MCF 10A (cell line): ENCODE data around the gene CPVL. TPM values are rescaled to one million over a fixed set of nuclear protein-coding genes. Genes with fewer than 3 reads are reported as not detected.

ENCODE experiments used
- BruUV-seq: library from RNA; stranded (reverse); fragments of 400-500 nt; replicated peaks from 2 replicates; lab custom pipeline; 2021; lab: Mats Ljungman, UMichigan
- CTCF ChIA-PET: fragments of 300-600 bp; sonication (Branson Sonifier 250); formaldehyde crosslinking; extraction: SDS; loops from one replicate; lab custom pipeline; 2021; ENCODE audit warnings: antibody characterized with exemption, inconsistent platforms; lab: Yijun Ruan, JAX
- POLR2A ChIA-PET: fragments of 300-600, 350-650 bp; sonication (Branson Sonifier 250); formaldehyde crosslinking; extraction: SDS; loops from one replicate; lab custom pipeline; 2020; ENCODE audit warnings: antibody characterized with exemption, inconsistent platforms; lab: Yijun Ruan, JAX
- DNase-seq: peaks from one replicate; pipeline ENCODE4 v3.0.0-alpha.2; 2018; ENCODE audit not compliant: unreplicated experiment
- H3K27ac Mint-ChIP-seq: one replicate; pipeline ENCODE4 v1.8.0; 2022; ENCODE audit warnings: mild to moderate bottlenecking, low read depth, mixed read lengths; ENCODE audit not compliant: unreplicated experiment
- H3K27me3 Mint-ChIP-seq: one replicate; pipeline ENCODE4 v1.8.0; 2022; ENCODE audit warnings: mixed read lengths; ENCODE audit not compliant: insufficient read depth, unreplicated experiment
- H3K36me3 Mint-ChIP-seq: one replicate; pipeline ENCODE4 v1.8.0; 2022; ENCODE audit warnings: mild to moderate bottlenecking, moderate library complexity, mixed read lengths; ENCODE audit not compliant: insufficient read depth, unreplicated experiment
- H3K4me1 Mint-ChIP-seq: one replicate; pipeline ENCODE4 v1.8.0; 2022; ENCODE audit warnings: mixed read lengths; ENCODE audit not compliant: insufficient read depth, unreplicated experiment
- H3K4me3 Mint-ChIP-seq: one replicate; pipeline ENCODE4 v1.8.0; 2022; ENCODE audit warnings: mild to moderate bottlenecking, moderate library complexity, mixed read lengths; ENCODE audit not compliant: unreplicated experiment
- H3K9me3 Mint-ChIP-seq: one replicate; pipeline ENCODE4 v1.8.0; 2022; ENCODE audit warnings: mixed read lengths; ENCODE audit not compliant: unreplicated experiment
- intact Hi-C: fragments of 100-400 bp; cut with micrococcal nuclease; formaldehyde crosslinking; loops from 2 replicates; pipeline ENCODE4 v1.14.1; 2022
- total RNA-seq: library from RNA; stranded (reverse); gene quantifications from 2 replicates; pipeline ENCODE4 v1.2.3, GENCODE V29; 2022
- TF ChIP-seq, protein P1 (sequence below): fragments of 200-600 bp; IDR thresholded peaks from one replicate; pipeline ENCODE4 v1.8.0; 2022; ENCODE audit warnings: antibody characterized with exemption, mild to moderate bottlenecking; ENCODE audit not compliant: unreplicated experiment

CPVL gene
- total RNA-seq, 1 experiment from 2014 or later, result 49.0 TPM

DNA sequence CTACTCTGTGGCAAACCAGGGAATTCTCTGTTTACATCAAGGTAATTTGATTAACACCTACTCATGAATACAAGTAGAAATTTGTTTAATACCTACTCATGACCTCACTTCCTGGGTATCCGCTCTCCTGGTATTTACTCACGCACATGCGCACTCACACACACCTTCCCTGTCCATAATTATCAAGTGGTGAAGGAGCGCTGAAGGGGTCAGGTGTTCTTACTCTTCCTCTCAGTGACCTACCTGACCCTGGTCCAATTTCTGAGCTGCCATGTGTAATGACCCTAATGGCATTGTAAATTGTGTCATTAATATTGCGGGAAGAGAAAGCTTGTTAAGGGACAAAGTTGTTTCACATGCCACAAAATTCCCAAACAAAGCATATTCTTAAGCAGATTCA is 146.9 kb downstream of the CPVL start:
- CTCF ChIA-PET, result interaction anchor here (0.7 kb wide), 1 partner anchor 394 kb away, joined by 3 read pairs; no protein-coding TSS in a partner anchor
- peaks cover 9% of the 10 kb centered on the region for H3K9me3 Mint-ChIP-seq
- H3K27ac Mint-ChIP-seq, result no peak overlapping the region
- H3K4me3 Mint-ChIP-seq, result no peak overlapping the region
- no TSS peak for BruUV-seq
- no peaks in the 10 kb centered on the region for H3K27me3 Mint-ChIP-seq
- intact Hi-C loops, result no loop called here
- H3K4me1 Mint-ChIP-seq, result no peaks in the 10 kb centered on the region
- TF ChIP-seq, protein P1, sequence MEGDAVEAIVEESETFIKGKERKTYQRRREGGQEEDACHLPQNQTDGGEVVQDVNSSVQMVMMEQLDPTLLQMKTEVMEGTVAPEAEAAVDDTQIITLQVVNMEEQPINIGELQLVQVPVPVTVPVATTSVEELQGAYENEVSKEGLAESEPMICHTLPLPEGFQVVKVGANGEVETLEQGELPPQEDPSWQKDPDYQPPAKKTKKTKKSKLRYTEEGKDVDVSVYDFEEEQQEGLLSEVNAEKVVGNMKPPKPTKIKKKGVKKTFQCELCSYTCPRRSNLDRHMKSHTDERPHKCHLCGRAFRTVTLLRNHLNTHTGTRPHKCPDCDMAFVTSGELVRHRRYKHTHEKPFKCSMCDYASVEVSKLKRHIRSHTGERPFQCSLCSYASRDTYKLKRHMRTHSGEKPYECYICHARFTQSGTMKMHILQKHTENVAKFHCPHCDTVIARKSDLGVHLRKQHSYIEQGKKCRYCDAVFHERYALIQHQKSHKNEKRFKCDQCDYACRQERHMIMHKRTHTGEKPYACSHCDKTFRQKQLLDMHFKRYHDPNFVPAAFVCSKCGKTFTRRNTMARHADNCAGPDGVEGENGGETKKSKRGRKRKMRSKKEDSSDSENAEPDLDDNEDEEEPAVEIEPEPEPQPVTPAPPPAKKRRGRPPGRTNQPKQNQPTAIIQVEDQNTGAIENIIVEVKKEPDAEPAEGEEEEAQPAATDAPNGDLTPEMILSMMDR, result no peak
- POLR2A ChIA-PET, result interaction anchor here (0.6 to 0.8 kb wide), 2 partner anchors 37 to 43 kb away, joined by 3 to 7 read pairs; no protein-coding TSS in a partner anchor
- H3K36me3 Mint-ChIP-seq, result no peaks in the 10 kb centered on the region
- DNase-seq, result no peak

DNA sequence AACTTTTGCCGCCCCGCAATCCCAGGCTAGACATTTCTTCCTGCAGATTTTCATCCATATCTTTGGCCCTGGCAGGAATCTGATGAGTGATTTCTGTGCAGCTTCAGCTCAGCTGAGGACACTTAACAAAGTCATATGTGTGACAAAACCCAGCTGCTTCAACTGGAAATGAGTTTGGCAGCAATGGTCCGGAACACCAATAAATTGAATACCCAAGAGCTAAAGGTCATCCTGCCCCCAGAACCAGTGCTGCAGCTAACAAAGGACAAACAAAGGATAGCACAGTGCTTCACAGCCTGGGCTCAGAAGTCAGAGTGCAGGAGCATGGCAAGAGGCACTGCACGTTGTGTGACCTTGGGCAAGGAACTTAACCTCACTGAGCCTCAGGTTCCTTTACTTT is 148.2 kb downstream of the CPVL start:
- peaks cover 8% of the 10 kb centered on the region for H3K9me3 Mint-ChIP-seq
- H3K4me3 Mint-ChIP-seq, result no peak overlapping the region
- H3K27ac Mint-ChIP-seq, result no peak overlapping the region
- POLR2A ChIA-PET, result no interaction called here
- intact Hi-C loops, result no loop called here
- DNase-seq, result no peak
- H3K4me1 Mint-ChIP-seq, result no peaks in the 10 kb centered on the region
- no peaks in the 10 kb centered on the region for H3K36me3 Mint-ChIP-seq
- no TSS peak for BruUV-seq
- H3K27me3 Mint-ChIP-seq, result no peaks in the 10 kb centered on the region
- CTCF ChIA-PET, result interaction anchor here (1.1 to 1.2 kb wide), 2 partner anchors 11 to 109 kb away, joined by 3 to 4 read pairs; no protein-coding TSS in a partner anchor
- TF ChIP-seq, protein P1, result no peak

DNA sequence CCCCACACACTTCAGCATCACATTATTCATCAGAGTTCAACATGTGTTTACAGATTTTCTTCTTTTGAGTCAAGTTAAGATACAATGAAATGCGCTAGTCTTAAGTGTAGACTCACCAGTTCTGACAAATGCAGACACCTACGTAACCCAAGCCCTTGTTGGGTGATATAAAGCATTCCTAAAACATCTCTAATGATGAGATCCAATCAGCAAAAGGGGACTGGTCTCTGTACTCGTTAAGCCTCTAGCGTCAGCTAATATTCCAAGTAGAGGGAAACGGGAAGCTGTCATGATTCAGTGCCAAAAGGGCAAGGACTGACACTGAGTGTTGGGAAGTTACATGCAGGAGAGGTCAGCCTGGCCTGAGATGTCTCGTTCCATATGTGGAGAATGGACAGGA is 149.5 kb downstream of the CPVL start:
- POLR2A ChIA-PET, result no interaction called here
- no peaks in the 10 kb centered on the region for H3K27me3 Mint-ChIP-seq
- no peak overlapping the region for H3K4me3 Mint-ChIP-seq
- TF ChIP-seq, protein P1, result no peak
- H3K27ac Mint-ChIP-seq, result no peak overlapping the region
- intact Hi-C loops, result no loop called here
- DNase-seq, result no peak
- BruUV-seq, result no TSS peak
- CTCF ChIA-PET, result interaction anchor here (0.6 to 1.1 kb wide), 5 partner anchors 10 to 105 kb away, joined by 3 to 5 read pairs (median 3); no protein-coding TSS in a partner anchor
- no peaks in the 10 kb centered on the region for H3K4me1 Mint-ChIP-seq
- H3K9me3 Mint-ChIP-seq, result no peaks in the 10 kb centered on the region
- H3K36me3 Mint-ChIP-seq, result no peaks in the 10 kb centered on the region

DNA sequence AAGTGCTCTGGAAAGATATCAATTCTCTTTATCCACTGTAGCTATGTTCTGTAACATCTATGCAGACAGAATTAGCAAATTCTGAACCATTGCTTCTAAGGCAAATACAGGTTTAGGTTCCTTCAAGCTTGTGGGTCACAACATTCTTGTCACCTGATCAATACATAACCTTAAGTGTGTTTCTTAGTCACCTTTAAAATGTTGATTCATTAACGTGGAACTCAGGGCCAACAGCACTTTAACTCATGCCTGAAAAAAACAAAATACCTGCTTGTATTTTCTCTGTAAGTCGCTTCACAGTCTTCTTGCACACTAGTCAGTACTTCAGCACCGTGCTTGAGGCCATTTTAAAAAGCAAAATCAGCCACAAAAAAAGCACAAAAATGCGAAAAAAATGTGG is 153.0 kb downstream of the CPVL start:
- H3K27me3 Mint-ChIP-seq, result no peaks in the 10 kb centered on the region
- H3K9me3 Mint-ChIP-seq, result no peaks in the 10 kb centered on the region
- TF ChIP-seq, protein P1, result no peak
- POLR2A ChIA-PET, result no interaction called here
- DNase-seq, result no peak
- CTCF ChIA-PET, result interaction anchor here (0.5 to 1.2 kb wide), 6 partner anchors 12 to 192 kb away, joined by 3 to 4 read pairs (median 4); no protein-coding TSS in a partner anchor
- no peaks in the 10 kb centered on the region for H3K36me3 Mint-ChIP-seq
- intact Hi-C loops, result no loop called here
- no peak overlapping the region for H3K4me3 Mint-ChIP-seq
- no peak overlapping the region for H3K27ac Mint-ChIP-seq
- H3K4me1 Mint-ChIP-seq, result peaks cover 17% of the 10 kb centered on the region
- BruUV-seq, result no TSS peak
